DMS114 treated with DMSO at 0.1 percent for 48 hours (cell line): ENCODE measurements around the gene GCDH.
"Not testable (repeated sequence)": the region's sequence is repeated elsewhere in the genome, so short reads cannot be mapped to it uniquely, and the experiment has no call there.

Experiments used
- DNase-seq: peaks from one replicate; lab custom pipeline; 2025; ENCODE audit not compliant: unreplicated experiment; lab: John Stamatoyannopoulos, UW

Gene GCDH

GRCh38 chr19:12872255-12872654 lies 18.7 kb upstream of the GCDH start:
- no peak for DNase-seq

GRCh38 chr19:12872941-12873890 lies 17.7 kb upstream of the GCDH start:
- no peak for DNase-seq

DNA sequence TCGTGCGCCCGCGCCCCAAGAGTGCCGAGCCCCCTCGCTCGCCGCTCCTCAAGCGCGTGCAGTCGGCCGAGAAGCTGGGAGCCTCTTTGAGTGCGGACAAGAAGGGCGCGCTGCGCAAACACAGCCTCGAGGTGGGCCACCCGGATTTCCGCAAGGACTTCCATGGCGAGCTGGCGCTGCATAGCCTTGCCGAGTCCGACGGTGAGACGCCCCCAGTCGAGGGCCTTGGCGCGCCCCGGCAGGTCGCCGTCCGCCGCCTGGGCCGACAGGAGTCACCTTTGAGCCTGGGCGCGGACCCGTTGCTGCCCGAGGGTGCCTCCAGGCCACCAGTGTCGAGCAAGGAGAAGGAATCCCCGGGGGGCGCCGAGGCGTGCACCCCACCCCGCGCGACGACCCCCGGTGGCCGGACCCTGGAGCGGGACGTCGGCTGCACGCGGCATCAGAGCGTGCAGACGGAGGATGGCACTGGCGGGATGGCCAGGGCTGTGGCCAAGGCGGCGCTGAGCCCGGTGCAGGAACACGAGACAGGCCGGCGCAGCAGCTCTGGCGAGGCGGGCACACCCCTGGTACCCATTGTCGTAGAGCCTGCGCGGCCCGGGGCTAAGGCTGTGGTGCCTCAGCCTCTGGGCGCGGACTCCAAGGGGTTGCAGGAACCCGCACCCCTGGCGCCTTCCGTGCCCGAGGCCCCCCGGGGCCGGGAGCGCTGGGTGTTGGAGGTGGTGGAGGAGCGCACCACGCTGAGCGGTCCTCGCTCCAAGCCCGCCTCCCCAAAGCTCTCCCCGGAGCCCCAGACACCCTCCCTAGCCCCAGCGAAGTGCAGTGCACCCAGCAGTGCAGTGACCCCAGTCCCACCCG lies 16.8 kb upstream of the GCDH start:
- DNase-seq, result no peak

- DNase-seq, result no peak
These were observed 15.9 kb upstream of the GCDH start for GRCh38 chr19:12875086-12875485.

- DNase-seq, result no peak
These were observed 10.3 kb upstream of the GCDH start for GRCh38 chr19:12880551-12881171.

DNA sequence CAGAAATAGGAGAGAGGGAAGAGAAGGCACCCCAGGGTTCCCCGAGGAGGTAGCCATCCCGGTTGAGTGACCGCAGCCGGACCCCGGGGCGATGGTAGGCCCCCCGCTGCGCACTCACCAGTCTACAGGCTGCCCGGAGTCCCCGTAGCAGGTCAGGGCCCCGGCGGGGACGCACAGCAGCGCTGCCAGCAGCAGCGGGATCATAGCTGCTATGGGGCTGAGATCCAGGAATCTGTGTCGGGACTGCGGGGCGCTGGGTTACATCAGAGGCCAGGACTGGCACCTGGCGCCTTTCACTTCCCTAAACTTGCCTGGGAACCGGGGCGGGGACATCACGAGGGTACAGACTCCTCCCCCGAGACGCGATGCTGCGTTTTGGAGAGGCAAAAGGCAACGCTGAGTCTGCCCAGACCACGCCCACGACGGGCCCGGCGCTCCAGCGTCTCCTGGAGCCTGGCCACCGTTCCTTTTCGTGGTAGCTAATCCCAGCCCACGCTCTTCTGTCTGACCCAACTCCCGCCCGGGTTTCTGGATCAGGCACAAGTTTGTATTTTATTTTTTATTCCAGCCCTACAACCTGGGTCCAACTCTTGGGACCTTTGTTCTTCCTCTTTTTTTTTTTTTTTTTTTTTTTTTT lies 9.7 kb upstream of the GCDH start, which contains the start of gene DNASE2:
Gene DNASE2 (minus strand): TSS at position 278 of the 637 bp plus-strand sequence. CDS start 74 bp downstream, at position 204.
- DNase-seq, result peak; percentile 82

GRCh38 chr19:12882589-12882988 lies 8.4 kb upstream of the GCDH start:
- DNase-seq, result no peak

DNA sequence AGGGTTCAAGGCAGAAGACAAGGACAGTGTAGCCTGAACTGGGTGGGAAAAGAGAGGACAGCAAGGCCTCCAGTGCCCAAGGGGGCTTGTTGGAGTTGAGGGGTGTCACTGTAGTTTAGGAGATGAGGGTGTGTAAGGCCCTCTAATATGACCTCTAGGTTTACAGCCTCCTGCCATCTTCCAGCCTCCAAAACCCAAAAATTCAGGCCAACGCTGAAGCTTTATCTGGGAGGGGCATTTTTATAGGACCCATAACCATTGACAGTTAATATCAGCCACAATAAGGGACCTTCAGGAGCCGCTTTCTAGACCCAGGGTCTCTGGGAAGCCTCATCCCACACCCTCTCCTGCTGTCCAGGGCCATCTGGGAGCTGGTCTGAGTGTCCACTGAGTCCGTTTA lies 6.8 kb upstream of the GCDH start:
- DNase-seq, result no peak

DNA sequence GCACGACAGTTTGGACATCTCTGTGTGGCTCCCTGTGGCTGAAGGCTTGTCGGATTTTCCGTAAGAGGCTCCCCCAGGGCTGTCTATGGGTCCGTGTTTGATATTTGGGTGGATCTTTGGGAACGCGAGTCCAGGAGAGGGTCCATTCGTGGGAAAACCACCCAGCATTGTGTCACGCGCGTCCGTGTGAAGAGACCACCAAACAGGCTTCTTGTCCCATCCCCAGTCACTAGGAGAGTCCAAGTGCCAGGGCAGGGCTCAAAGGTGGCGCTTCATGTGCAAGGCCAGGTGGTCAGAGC lies 6.4 kb upstream of the GCDH start:
- no peak for DNase-seq

GRCh38 chr19:12884926-12885748 lies 5.8 kb upstream of the GCDH start:
- no peak for DNase-seq

DNA sequence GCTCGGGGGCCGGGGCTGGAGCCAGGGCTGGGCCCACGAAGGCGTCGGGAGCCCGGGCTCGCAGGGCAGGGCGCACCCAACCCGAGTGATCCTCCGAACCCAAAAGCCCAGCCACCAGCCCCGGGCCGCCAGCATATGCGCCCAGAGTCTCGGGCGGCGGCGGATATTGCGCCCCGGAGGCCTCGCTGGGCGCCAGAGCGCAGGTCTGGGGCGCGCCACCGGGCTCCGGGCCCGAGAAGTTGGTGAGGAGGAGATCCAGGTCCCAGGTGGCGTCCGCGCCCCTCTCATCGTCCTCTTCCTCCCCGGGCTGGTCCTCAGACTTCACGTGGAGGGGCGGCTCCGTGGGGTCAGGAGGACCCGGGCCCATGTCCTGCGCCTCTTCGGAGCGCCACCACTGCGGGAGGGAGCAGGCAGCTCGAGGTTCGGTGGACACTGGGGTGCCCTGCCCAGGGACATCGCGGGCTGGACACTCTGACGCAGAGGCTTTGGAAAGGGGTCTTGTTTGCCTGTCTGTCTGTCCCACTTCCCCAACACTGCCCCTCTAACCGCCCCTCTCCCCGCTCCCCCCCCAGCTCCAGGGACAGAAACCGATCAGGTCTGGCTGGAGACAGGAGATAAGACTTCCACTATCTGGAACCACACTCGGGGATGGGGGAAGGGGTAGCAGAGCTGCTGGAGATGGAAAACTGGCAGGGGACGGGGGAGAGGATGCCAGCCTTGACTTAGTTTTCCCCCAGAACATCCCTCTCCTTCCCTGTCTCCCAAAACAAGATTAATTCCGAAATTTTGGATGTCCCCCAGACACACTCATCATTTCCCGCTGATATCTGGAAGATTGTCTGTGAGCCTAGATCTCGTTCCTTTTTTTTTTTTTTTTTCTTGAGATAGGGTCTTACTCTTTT lies 5.0 kb upstream of the GCDH start:
- no peak for DNase-seq

GRCh38 chr19:12886651-12886968 lies 4.3 kb upstream of the GCDH start:
- DNase-seq, result no peak

DNA sequence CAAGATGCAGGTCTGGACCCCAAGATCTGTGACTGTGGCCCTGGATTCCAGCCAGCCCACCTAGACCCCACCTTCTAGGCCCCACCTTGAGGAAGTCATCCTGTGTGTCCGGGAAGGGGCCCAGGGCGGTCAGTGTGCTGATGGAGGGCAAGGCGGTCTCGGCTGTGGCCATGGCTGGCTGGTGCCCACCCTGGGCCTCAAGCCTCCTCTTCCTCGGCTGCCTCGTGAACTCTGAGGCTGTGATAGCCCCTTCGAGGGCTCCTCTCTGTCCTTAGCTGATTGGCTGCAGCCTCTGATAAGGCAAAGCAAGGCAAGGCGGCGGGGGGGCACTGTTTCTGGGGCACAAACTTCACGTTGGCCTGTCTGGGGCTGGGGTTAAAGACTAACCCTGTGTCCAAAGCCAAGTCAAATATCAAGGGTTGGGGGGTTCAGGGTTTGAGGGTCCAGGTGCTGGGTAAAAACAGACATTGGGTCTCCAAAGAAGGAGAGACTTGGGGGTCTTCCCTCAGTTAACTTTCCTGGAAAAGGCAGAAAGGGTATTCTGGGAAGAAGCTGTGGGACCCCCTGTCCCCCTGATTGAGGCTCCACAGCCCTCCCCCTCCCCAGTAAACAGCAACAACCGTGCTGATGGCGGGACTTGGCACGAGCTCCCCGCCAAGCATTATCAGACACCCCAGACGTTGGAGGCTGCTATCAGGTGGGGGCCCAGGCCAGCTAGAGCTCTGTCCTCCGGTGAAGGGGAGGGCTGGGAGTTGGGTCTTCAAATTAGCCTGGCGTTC lies 3.8 kb upstream of the GCDH start, which contains the start of gene KLF1:
Gene KLF1 (minus strand): TSS at position 233 of the 779 bp plus-strand sequence. CDS start 61 bp downstream, at position 172.
- no peak for DNase-seq

GRCh38 chr19:12888006-12888603 lies 2.9 kb upstream of the GCDH start:
- no peak for DNase-seq

GRCh38 chr19:12890299-12890786 lies 617 bp upstream of the GCDH start:
- not testable (repeated sequence) for DNase-seq

- DNase-seq, result no peak
These were observed 627 bp downstream of the GCDH start for GRCh38 chr19:12891553-12892021.

- DNase-seq, result no peak
These were observed 2.6 kb downstream of the GCDH start for GRCh38 chr19:12893582-12893981.

GRCh38 chr19:12896460-12896859 lies 5.5 kb downstream of the GCDH start:
- DNase-seq, result no peak
